K562 treated with DMSO at 1 percent for 48 hours (cell line): Measurements from ENCODE around the gene ALCAM. TPM values are rescaled to one million over a fixed set of nuclear protein-coding genes. Genes with fewer than 3 reads are reported as not detected.

Experiments
- total RNA-seq: library from RNA; unstranded; fragments of 300-600 nt; gene quantifications from 2 replicates; pipeline ENCODE4 v1.2.3, GENCODE V29; 2022; ENCODE audit warnings: low replicate concordance; ENCODE audit errors: extremely low read depth

Gene ALCAM
- not detected in 2 replicates for total RNA-seq

GRCh38 chr3:105366326-105367062, at the start of gene ALCAM:
Gene ALCAM, plus strand, starts transcription at chr3:105366909.

